Measurements from ENCODE around the gene ITIH2.

- TF ChIP-seq ZNF274 (IDR thresholded peaks at IDR 0.05; ENCODE audit: low read depth, low read length) = no peak
- no peak for TF ChIP-seq SUZ12 (IDR thresholded peaks at IDR 0.05; ENCODE audit: extremely low read depth, insufficient read depth, insufficient read length)
These were observed 16.6 kb upstream of the ITIH2 start for GRCh38 chr10:7686351-7687171.

All from NT2/D1 (cell line).